ENCODE results near the gene TACR1.

The TACR1 gene

GRCh38 chr2:75099521-75099922, 99.8 kb downstream of the TACR1 start:
- no peak for DNase-seq (ENCODE audit: extremely low read depth, low read depth)
- TF ChIP-seq CTCF (IDR thresholded peaks at IDR 0.05; ENCODE audit: low read depth, low read length), result no peak

- peak; percentile 52 for TF ChIP-seq CTCF (IDR thresholded peaks at IDR 0.05; ENCODE audit: low read depth, low read length)
- peak; percentile 2 for DNase-seq (ENCODE audit: extremely low read depth, low read depth)
Measured at GRCh38 chr2:75098856-75099255, 100.5 kb downstream of the TACR1 start.

- no peak for TF ChIP-seq CTCF (IDR thresholded peaks at IDR 0.05; ENCODE audit: low read depth, low read length)
Measured at GRCh38 chr2:75097831-75098230, 101.5 kb downstream of the TACR1 start.

GRCh38 chr2:75094405-75094804, 104.9 kb downstream of the TACR1 start:
- no peak for TF ChIP-seq CTCF (IDR thresholded peaks at IDR 0.05; ENCODE audit: low read depth, low read length)
- no peak for DNase-seq (ENCODE audit: extremely low read depth, low read depth)

More at GRCh38 chr2:75097831-75098230, 101.5 kb downstream of the TACR1 start:
- no peak for DNase-seq (ENCODE audit: extremely low read depth, low read depth)

- TF ChIP-seq CTCF (IDR thresholded peaks at IDR 0.05; ENCODE audit: low read depth, low read length), result no peak
Measured at GRCh38 chr2:75090770-75091515, 108.4 kb downstream of the TACR1 start.

GRCh38 chr2:75089471-75089870, 109.8 kb downstream of the TACR1 start:
- TF ChIP-seq CTCF (IDR thresholded peaks at IDR 0.05; ENCODE audit: low read depth, low read length), result no peak
- no peak for DNase-seq (ENCODE audit: extremely low read depth, low read depth)

More at GRCh38 chr2:75090770-75091515, 108.4 kb downstream of the TACR1 start:
- DNase-seq (ENCODE audit: extremely low read depth, low read depth), result no peak

- no peak for TF ChIP-seq CTCF (IDR thresholded peaks at IDR 0.05; ENCODE audit: low read depth, low read length)
- no peak for DNase-seq (ENCODE audit: extremely low read depth, low read depth)
Measured at GRCh38 chr2:75088791-75089190, 110.5 kb downstream of the TACR1 start.
